ENCODE measurements around the gene APLNR. TPM values are rescaled to one million over a fixed set of nuclear protein-coding genes. Genes with fewer than 3 reads are reported as not detected.

The APLNR gene
- total RNA-seq, 6 experiments from 2014 or later: not detected

- DNase-seq: no peak
- Mint-ChIP-seq H3K36me3 (ENCODE audit: low read depth) (no peaks in the 10 kb centered on the region), H3K27ac (no peak overlapping the region), H3K9me3 (peaks cover under 1% of the 10 kb centered on the region), H3K4me1 (ENCODE audit: low read depth) (peaks cover 41% of the 10 kb centered on the region), H3K27me3 (ENCODE audit: insufficient read depth) (peaks cover 10% of the 10 kb centered on the region), H3K4me3 (no peak overlapping the region)
- TF ChIP-seq, protein P1, sequence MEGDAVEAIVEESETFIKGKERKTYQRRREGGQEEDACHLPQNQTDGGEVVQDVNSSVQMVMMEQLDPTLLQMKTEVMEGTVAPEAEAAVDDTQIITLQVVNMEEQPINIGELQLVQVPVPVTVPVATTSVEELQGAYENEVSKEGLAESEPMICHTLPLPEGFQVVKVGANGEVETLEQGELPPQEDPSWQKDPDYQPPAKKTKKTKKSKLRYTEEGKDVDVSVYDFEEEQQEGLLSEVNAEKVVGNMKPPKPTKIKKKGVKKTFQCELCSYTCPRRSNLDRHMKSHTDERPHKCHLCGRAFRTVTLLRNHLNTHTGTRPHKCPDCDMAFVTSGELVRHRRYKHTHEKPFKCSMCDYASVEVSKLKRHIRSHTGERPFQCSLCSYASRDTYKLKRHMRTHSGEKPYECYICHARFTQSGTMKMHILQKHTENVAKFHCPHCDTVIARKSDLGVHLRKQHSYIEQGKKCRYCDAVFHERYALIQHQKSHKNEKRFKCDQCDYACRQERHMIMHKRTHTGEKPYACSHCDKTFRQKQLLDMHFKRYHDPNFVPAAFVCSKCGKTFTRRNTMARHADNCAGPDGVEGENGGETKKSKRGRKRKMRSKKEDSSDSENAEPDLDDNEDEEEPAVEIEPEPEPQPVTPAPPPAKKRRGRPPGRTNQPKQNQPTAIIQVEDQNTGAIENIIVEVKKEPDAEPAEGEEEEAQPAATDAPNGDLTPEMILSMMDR (IDR thresholded peaks at IDR 0.05): no peak
Measured at GRCh38 chr11:57260937-57261783, 24.1 kb upstream of the APLNR start.

DNA sequence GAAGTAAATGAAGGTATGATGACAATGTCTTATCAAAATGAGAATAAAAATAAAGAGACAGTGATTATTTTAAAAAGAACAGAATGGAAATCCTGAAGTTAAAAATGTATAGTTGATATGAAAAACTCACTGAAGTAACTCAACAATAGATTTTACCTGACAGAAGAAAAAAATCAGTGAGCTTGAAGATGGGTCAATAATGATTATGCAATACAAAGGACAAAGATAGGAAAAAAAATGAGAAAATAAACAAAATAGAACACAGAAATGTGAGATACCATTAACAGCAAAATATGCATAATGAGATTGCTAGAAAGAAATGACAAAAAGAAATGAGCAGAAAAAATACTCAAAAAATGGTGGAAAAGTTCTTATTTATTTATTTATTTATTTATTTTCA, 19.1 kb upstream of the APLNR start:
- no peak for DNase-seq
- H3K4me3 Mint-ChIP-seq: peak overlapping the region; percentile 14; the same call in 1 of the 2 replicates
- H3K27me3 Mint-ChIP-seq (ENCODE audit: insufficient read depth): peaks cover 11% of the 10 kb centered on the region
- H3K27ac Mint-ChIP-seq: no peak overlapping the region
- peaks cover 66% of the 10 kb centered on the region for H3K4me1 Mint-ChIP-seq (ENCODE audit: low read depth)
- H3K36me3 Mint-ChIP-seq (ENCODE audit: low read depth): no peaks in the 10 kb centered on the region
- peaks cover 4% of the 10 kb centered on the region for H3K9me3 Mint-ChIP-seq
- TF ChIP-seq, protein P1 (IDR thresholded peaks at IDR 0.05): no peak

DNA sequence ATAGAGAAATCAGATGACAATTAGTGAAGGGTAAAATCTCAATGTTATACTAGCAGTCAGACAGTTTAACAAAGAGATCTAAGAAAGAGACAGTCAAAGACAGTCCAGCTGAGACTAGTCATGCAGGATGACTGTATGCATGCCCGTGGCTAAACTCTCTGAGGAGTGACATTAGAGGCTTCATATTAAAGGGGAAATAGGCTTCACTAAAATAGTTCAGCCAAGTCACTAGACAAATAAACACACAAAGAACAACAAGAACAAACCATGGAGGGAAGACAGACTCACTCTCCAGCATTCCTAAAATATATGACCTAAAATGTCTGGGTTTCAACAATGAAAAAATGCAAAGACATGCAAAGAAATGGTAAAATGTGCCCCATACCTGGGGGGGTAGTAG, 18.6 kb upstream of the APLNR start:
- peak overlapping the region; percentile 14 for H3K4me3 Mint-ChIP-seq
- TF ChIP-seq, protein P1 (IDR thresholded peaks at IDR 0.05): no peak
- H3K27ac Mint-ChIP-seq: peak overlapping the region; percentile 62
- H3K27me3 Mint-ChIP-seq (ENCODE audit: insufficient read depth): peaks cover 11% of the 10 kb centered on the region
- H3K36me3 Mint-ChIP-seq (ENCODE audit: low read depth): no peaks in the 10 kb centered on the region
- peak; percentile 78 for DNase-seq
- peaks cover 4% of the 10 kb centered on the region for H3K9me3 Mint-ChIP-seq
- peaks cover 69% of the 10 kb centered on the region for H3K4me1 Mint-ChIP-seq (ENCODE audit: low read depth)

- H3K9me3 Mint-ChIP-seq: peaks cover 4% of the 10 kb centered on the region
- DNase-seq: no peak
- peak overlapping the region; percentile 62; the same call in 1 of the 2 replicates for H3K27ac Mint-ChIP-seq
- no peaks in the 10 kb centered on the region for H3K36me3 Mint-ChIP-seq (ENCODE audit: low read depth)
- peaks cover 79% of the 10 kb centered on the region for H3K4me1 Mint-ChIP-seq (ENCODE audit: low read depth)
- H3K27me3 Mint-ChIP-seq (ENCODE audit: insufficient read depth): peaks cover 7% of the 10 kb centered on the region
- no peak overlapping the region for H3K4me3 Mint-ChIP-seq
- TF ChIP-seq, protein P1 (IDR thresholded peaks at IDR 0.05): no peak
Measured at GRCh38 chr11:57254631-57255030, 17.6 kb upstream of the APLNR start.

DNA sequence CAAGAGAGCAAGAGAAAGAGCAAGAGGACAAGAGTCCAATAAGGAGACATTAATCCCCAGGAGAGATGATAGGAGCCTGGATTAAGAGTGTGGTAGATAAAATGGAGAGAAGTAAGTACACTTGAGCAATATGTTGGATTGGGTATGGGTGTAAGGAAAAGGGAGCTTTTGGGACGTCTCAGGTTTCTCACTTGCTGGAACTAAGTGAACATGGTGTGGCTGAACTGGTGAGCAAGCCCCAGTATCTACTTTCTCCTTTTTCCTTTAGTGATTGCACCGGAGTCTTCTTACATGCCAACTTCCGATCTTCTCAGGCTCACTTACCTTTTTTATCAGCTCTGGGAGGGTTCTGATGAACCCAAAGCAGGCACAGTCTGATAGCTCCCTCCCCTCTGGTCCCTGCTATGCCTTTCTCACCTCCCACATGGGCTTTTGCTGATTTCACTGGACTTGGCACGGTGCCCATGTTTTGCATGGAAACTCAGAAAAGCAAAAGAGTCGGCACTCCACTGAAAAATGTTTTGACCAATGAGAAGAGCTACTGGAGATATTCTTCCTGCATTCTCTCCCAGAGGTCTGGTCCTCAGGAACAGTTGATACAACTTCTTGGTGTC, 14.5 kb upstream of the APLNR start:
- H3K36me3 Mint-ChIP-seq (ENCODE audit: low read depth): no peaks in the 10 kb centered on the region
- TF ChIP-seq, protein P1 (IDR thresholded peaks at IDR 0.05): no peak
- no peak overlapping the region for H3K27ac Mint-ChIP-seq
- no peak overlapping the region for H3K4me3 Mint-ChIP-seq
- peaks cover 7% of the 10 kb centered on the region for H3K27me3 Mint-ChIP-seq (ENCODE audit: insufficient read depth)
- no peak for DNase-seq
- H3K9me3 Mint-ChIP-seq: peaks cover 4% of the 10 kb centered on the region
- peaks cover 73% of the 10 kb centered on the region for H3K4me1 Mint-ChIP-seq (ENCODE audit: low read depth)

Data from HFFc6 (cell line).